DOHH2 (cell line): ENCODE measurements around the gene ADGRB3.
"Not testable (repeated sequence)": the region's sequence is repeated elsewhere in the genome, so short reads cannot be mapped to it uniquely, and the experiment has no call there.

Source experiments
- CTCF ChIP-seq: fragments of 200-600 bp; sonication (generic); IDR thresholded peaks from one replicate; pipeline ENCODE4 v1.5.1; 2014; ENCODE audit warnings: antibody characterized with exemption, mild to moderate bottlenecking, low read depth, low read length; ENCODE audit not compliant: poor library complexity, severe bottlenecking
- EZH2phosphoT487 ChIP-seq: fragments of 200-600 bp; sonication (generic); IDR thresholded peaks from 2 replicates; pipeline ENCODE4 v1.6.1; 2017; ENCODE audit warnings: borderline replicate concordance, mild to moderate bottlenecking, antibody characterized with exemption, low read length, moderate library complexity, mixed read lengths

GRCh38 chr6:68912805-68913204, 277.7 kb downstream of the ADGRB3 start:
- not testable (repeated sequence) for TF ChIP-seq CTCF, EZH2phosphoT487
